Superior temporal gyrus (tissue), 1 donor: ENCODE measurements around the gene SIRT5.
A peak's percentile ranks its signal among the peaks of the same experiment; 100 is the strongest.

Experiments
- DNase-seq: peaks from one replicate; pipeline ENCODE4 v3.0.0-alpha.2; 2016; ENCODE audit errors: extremely low spot score

SIRT5 gene

DNA sequence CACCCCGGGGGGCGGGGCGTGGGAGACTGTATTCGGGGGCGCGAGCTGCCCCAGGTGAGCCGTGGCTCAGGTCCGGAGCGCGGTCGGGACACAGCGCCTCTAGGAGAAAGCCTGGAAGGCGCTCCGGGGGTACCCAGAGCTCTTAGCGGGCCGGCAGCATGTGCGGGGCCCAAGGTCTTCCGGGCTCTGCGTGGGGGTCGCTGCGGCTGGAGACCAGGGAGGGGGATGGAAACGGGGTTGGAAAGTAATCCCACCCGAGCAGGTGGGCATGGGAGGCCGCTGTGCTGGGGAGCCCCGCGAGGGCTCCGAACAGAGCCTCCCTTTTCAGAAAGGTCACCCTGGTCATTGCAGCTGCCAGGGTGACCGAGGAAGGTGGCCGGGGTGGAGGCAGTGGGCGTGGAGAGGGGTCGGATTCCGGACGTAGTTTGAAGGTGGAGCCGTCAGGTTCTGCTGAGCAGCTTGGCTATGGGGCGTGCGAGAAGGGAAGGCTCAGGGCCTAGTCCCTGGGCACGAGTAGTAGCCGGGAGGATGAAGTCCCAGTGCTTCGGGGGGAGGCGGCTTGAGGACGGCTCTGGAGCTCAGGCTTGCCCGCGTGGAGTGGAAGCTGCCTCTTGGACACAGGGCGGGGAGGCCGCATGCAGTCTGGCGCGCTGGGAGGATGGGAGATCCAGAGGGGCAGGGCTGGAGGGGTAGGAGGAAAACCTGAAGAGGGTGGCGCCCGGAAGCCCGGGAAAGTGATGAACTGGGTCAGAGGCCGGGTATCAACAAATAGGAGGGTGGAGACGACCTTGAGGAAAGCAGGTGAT is at the start of gene SIRT5:
Gene SIRT5, plus strand, starts transcription at position 31 of the 806 bp plus-strand sequence. CDS start 9,510 bp downstream, outside the sequence.
- peak; percentile 61 for DNase-seq

DNA sequence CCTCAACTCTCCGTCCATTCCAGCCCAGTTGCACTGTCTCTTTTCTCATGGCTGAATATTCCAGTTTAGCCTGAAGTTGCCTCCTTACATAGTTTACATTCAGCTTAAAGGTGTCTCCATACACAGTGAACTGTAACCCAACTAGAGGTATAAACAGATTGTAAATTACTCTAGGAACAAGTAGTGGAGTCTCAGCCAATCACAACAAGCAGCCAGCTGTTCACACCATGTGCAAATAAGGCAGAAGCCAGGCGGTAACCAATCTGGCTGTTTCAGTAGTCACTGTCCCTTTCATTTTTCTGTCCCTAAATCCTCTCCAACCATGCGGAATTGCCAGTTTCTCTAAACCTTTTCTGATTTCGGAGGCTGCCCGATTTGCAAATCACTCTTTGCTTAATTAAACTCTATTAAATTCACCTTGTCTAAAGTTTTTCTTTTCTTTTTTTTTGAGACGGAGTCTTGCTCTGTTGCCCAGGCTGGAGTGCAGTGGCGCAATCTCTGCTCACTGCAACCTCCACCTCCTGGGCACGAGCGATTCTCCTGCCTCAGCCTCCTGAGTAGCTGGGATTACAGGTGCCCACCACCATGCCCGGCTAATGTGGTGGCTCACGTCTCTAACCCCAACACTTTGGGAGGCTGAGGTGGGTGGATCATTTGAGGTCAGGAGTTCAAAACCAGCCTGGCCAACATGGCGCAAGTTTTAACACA is 49.4 kb upstream of the SIRT5 start:
- no peak for DNase-seq

DNA sequence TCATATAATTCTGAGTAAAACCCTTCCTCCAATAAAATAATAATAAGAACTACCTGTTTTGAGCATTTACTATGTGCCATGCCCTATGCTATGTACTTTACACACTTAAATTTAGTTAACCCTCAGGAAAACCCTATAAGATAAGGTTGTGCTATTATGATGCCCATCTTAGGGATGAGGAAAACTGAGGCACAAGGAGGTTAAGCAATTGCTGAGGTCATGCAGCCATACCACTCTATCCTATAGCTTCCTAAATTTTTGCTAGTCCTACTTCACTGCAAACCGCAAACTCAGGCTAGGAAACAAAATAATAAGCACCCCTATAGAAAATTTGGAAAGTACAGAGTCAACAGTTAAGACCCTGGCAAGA is 48.1 kb upstream of the SIRT5 start:
- DNase-seq = no peak

DNA sequence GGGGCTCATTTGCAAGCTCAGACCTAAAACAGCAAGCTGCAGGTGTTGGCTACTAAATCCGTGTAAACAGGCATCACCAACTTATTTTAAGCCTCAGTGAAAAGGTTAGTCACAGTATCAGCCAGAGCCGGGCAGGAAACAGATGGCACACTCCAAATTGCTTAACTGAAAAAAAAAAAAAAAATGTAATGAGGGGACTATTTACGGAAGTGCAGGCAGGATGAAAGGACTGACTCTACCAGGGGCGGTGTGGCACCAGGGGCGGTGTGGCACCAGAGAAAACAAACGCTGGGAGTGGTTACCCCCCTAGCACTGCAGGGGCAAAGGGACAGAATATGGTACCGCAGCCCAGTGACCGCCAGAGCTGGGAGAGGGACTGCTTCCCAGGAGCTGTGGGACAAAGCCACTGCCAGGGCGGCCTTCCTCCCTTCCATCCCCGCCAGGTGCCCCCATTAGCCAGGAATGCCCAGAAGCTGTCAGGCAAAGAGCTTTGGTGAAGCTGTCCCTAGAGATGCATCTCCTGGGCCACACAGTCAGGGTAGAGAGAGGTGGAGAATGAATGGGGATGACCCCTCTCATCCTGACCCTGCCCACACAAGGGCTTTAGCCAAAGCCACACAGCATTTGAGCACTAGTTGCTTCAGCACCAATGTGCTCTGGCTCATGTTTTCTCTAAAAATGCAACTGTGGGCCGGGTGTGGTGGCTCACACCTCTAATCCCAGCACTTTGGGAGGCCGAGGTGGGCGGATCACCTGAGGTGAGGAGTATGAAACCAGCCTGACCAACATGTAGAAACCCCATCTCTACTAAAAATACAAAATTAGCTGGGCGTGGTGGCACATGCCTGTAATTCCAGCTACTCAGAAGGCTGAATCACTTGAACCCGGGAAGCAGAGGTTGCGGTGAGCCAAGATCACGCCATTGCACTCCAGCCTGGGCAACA is 47.4 kb upstream of the SIRT5 start:
- DNase-seq = peak; percentile 36

DNA sequence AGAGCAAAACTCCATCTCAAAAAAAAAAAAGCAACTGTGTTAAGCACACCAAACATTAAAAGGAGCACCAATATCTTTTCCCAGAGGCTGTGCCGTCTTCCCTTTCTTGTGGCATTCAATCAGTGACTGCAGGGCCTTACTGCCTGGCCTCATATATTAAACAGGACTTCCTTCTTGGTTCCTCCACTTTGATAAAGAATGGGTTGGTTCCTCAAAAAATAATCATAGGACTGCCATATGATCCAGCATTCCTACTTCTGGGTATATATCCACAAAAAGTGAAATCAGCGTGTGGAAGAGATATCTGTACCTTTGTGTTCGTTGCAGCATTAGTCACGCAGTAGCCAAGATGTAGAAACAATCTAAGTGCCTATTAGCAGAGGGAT is 46.7 kb upstream of the SIRT5 start:
- no peak for DNase-seq

DNA sequence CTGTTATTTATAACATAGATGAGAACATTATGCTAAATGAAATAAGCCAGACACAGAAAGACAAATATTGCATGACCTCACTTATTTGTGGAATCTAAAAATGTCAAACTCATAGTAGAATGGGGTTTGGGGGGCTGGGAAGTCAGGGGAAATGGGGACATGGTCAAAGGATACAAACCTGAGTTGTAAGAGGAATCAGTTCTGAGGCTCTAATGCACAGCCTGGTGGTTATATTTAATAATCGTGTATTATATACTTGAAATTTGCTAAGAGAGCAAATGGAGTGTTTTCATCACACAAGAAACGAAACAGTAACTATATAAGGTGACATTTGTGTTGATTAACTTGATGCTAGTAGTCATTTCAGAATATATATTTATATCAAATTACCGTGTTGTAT is 46.2 kb upstream of the SIRT5 start:
- no peak for DNase-seq

DNA sequence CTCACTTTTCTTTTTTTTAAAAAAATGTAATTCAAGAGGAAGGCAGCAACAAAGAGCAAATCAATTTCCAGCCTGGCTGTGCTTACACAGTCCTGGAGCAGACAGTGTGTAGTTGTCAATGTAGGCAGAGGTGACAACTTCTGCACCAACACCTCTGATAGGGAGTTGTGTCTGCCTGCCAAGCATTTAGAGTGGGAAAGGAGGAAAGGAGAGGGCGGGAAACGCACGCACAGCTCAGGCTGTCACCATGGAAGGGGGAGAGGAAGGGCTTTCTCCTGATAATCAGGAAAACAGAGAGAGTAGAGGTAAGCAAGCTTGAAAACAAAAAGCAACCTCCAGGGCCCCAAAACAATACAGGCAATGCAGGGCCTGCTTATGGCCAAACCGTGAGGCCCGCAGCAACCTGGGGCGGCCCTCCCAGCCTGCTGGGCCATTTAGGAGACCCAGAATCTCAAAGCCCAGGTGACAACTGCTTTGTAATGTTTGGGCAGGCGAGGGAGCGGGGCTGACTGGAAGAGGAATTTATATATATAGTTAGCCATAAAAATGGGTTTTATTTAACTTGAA is 45.5 kb upstream of the SIRT5 start:
- DNase-seq = peak; percentile 32

DNA sequence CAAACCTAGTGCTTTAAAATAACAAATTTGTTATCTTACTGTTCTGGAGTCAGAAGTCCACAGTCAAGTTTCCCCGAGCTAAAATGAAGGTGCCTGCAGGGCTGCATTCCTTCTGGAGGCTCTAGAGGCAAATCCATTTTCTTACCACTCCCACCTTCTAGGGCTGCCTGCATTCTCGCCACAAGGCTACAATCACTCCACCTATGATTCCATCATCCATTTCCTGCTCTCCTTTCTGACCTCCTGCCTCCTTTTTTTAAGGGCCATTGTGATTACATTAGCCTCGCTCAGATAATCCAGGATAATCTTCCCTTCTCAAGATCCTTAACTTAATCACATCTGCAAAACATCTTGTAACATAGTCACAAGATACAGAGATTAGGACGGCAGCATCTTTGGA is 42.4 kb upstream of the SIRT5 start:
- DNase-seq = no peak

DNA sequence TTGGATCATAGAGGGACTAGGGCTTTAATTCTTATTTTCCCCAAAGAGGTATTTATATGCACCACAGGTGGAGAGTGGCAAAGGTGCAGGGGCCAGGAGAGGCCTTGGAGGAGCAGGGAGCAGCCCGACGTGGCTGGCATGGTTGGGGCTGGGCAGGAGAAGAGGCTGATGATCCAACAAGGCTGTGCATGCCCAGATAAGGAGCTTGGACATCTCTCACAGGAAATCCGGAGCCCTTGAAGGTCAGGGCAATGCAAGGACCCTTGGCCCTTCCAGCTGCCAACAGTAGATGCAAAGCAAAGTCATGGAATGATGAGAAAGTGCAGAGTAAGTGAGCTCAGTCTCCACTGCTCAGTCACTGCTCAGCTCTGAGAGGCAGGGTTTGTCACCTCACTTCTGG is 39.9 kb upstream of the SIRT5 start:
- no peak for DNase-seq

DNA sequence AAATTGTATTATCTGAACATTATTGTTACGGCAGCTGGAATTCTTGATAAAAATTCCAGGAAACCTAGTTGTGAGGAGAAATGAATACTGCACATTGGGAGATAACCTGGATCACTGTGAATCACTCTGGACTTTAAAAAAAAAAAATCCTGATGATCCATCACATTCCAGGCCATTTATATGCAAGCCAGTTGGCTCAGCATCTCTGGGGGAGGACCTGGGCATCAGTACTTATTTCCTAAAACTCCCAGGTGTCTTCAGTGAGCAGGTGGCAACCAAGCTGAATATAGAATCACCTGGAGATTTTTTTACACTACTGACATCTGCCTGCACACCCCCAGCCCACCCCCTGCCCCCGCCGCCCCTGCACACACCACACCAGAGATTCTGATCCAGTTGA is 39.1 kb upstream of the SIRT5 start:
- no peak for DNase-seq

DNA sequence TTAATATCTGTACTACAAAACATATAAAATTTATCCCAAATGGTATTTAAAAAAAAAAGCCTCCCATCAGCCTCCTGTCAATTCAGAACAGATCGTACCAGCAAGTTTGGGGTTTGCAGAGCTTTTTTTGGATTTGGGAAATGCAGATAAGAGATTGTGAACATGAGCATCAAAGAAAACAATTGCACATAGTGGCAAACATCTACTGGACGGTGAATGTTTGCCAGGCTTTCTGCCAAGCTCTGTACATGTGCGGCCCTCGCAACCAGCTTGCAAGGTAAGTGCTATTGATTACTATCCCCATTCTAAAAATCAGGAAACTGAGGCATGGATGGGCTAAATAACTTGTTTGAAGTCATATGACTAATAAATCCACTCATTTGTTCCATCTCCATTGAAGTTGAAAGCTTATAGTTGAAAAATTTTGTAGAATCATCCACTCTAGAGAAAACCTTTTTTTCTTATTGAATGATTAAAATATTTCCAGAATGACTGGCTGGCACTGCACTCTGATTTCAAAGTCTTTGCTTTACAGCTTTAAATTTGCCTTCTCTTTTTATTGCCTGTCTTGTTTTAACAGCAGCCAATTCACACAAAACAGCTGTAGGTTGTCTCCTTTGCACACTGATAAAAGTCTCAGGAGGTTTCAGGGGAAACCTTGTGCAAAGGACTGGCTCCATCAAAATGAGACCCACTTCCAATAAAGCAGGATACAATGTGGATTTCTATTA is 37.4 kb upstream of the SIRT5 start:
- no peak for DNase-seq

DNA sequence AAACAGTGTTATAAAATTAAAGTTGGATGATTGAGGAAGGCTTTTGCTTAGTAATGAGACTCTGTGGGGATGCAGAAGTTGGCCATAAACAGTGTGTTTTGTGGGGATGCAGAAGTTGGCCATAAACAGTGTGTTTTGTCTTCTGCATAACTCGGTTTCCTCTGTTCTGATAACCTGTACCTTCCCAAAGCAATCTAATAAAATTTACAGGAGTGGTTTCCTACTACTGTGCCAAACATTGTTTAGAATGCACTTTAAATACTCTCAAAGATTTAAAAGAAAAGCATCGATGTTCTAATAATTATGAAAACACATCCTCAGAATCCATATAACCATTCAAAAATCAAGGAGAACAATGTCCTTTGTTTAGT is 36.9 kb upstream of the SIRT5 start:
- no peak for DNase-seq

DNA sequence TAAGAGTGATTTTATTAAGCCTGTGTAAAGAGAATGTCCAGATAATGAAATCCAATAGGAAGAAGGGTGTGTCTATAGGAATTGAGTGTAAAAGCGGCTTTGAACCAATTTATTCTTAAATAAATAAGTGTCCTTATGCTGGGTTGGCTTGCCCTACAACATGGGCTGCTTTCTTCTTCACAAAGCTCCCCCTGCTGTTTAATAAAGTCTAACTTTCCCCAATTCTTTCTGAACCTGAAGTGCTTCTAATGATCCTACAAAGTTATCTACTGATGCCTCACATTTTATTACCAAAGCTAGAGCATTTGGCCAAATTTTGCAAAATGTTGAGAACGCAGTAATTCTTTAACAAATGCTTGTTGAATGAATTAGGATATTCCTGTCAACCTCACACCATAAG is 36.3 kb upstream of the SIRT5 start:
- peak; percentile 83 for DNase-seq

DNA sequence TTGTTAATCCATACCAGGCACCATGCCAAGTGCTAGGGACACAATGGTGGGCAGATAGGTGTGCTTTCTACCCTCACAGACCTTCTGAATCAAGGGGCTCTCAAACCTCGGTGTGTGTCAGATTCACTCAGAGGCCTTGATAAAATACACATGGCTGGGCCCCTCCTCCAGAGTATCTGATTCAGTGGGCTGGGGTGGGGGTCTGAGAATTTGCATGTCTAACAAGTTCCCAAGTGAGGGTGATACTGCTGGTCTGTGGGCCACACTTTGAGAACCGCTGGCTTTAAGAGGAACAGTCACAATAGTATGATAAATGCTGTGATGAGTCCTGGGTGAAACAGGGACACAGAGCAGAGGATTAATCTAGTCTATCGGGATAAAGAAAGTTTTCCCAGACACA is 35.8 kb upstream of the SIRT5 start:
- no peak for DNase-seq

DNA sequence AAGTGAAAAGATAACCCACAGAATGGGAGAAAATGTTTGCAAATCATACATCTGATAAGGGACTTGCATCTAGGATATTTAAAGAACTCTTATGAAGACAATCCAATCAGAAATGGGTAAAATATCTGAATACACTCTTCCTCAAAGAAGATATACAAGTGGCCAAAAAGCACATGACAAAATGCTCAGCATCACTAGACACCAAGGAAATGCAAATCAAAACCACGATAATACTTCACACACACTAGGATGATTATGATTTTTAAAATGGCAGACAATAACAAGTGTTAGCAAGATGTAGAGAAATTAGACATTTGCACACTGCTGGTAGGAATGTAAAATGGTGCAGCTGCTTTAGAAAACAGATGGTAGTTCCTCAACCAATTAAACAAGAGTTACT is 34.8 kb upstream of the SIRT5 start:
- no peak for DNase-seq

DNA sequence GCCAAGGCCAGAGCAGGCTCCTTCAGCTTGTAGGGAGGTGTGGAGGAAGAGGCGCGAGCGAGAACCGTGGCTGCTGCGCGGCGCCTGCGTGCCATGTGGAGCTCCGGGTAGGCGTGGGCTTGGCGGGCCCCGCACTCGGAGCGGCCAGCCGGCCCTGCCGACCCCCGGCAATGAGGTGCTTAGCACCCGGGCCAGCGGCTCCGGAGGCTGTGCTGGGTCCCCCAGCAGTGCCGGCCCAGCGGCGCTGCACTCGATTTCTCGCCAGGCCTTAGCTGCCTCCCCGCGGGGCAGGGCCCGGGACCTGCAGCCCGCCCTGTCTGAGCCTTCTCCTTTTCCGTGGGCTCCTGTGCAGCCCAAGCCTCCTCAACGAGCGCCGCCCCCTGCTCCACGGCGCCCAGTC is 32.9 kb upstream of the SIRT5 start:
- no peak for DNase-seq

DNA sequence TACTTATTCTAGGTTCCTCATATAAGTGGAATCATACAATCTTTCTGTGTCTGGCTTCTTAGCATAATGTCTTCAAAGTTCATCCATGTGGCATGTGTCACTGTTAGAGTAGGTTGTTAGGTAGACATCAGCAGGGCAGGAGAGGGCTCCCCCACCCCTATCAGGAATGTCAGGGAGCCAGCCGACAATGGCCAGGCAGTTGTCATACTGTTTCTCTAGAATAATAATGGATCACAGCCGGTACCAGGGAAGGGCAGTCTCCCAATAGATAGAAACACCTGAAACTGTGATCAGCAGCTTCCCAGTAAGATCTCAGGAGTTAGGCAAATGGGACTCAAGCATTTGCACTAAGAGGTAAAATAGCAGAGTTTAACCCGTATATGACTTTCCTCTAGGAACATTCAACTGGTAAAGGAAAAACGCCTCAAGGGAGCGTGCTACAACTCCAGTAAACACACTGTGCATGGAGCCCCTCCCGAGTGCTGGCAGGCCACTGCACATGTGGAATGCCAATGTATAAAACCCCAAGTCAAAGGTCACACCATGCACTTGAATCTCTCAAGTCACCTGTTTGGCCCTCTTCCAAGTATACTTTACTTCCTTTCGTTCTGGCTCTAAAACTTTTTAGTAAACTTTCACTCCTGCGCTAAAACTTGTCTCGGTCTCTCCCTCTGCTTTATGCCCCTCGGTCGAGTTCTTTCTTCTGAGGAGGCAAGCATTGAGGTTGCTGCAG is 29.8 kb upstream of the SIRT5 start:
- DNase-seq = no peak

DNA sequence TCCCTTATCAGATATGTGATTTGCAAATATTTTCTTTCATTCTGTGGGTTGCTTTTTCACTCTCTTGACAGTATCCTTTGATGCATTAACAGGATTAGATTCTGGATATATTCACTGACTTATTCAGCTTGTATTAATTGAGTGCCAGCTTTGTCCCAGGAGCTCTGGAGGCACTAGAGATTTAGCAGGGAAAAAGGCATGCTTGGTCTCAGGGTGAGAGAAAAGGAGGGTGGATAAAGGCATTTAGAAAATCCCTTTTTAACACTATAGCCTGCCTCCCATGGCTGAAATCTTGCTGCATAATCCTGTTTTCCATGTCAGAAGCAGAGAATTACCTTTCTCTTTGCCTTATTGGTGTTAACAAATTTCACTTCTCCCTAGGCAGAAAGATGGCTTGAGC is 28.5 kb upstream of the SIRT5 start:
- no peak for DNase-seq

DNA sequence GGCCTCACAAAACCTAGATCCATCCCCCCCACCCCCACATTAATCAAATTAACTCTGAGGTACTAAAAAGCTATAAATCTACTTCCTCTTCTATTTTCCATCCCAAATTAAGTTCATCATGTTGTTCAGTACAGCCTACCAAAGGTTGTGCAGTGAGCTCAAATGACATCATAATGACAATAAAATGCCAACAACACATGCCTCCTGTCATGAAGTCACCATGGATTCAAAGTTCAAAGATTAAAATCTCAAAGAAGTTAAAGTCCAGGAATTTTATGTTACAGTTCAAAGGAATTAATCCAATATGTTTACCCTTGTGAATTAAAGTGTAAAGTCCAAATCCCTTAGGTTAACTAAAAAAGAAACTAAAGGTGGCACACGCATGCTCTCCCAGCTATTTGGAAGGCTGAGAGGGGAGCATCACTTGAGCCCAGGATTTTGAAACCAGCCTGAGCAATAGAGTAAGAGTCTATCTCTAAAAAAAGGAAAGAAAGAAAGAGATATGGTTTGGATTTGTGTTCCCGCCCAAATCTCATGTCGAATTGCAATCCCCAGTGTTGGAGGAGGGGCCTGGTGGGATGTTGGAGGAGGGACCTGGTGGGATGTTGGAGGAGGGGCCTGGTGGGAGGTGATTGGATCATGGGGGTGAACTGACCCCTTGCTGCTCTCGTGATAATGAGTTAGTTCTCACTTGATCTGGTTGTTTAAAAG is 25.7 kb upstream of the SIRT5 start:
- no peak for DNase-seq

DNA sequence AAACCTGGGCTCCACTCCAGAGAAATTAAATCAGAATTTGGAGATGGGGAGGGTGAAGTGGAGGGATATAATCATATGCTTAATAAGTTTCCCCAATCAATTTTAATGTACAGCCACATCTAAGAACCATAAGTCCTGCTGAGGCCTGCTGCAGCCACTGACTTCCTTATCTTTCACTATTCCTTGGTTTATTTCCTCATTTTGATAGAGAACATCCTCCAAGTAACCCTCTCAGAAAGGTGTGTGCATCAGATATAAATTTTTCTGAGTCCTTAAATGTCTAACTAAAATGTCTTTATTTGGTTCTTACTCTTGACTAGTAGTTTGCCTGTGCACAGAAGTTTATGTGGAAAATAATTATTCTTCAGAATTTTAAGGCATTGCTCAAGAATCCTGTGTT is 23.7 kb upstream of the SIRT5 start:
- no peak for DNase-seq
